HG03060 (cell line): Measurements from ENCODE around the gene SPRYD3.
"Not testable (repeated sequence)": the region's sequence is repeated elsewhere in the genome, so short reads cannot be mapped to it uniquely, and the experiment has no call there.

Experiments
- ATAC-seq: cut with Tn5 transposase; IDR thresholded peaks from one replicate; pipeline ENCODE4 v1.9.1; 2021; ENCODE audit warnings: low read depth, moderate number of reproducible peaks; ENCODE audit not compliant: unreplicated experiment

The SPRYD3 gene, protein sequence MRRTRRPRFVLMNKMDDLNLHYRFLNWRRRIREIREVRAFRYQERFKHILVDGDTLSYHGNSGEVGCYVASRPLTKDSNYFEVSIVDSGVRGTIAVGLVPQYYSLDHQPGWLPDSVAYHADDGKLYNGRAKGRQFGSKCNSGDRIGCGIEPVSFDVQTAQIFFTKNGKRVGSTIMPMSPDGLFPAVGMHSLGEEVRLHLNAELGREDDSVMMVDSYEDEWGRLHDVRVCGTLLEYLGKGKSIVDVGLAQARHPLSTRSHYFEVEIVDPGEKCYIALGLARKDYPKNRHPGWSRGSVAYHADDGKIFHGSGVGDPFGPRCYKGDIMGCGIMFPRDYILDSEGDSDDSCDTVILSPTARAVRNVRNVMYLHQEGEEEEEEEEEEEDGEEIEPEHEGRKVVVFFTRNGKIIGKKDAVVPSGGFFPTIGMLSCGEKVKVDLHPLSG

DNA sequence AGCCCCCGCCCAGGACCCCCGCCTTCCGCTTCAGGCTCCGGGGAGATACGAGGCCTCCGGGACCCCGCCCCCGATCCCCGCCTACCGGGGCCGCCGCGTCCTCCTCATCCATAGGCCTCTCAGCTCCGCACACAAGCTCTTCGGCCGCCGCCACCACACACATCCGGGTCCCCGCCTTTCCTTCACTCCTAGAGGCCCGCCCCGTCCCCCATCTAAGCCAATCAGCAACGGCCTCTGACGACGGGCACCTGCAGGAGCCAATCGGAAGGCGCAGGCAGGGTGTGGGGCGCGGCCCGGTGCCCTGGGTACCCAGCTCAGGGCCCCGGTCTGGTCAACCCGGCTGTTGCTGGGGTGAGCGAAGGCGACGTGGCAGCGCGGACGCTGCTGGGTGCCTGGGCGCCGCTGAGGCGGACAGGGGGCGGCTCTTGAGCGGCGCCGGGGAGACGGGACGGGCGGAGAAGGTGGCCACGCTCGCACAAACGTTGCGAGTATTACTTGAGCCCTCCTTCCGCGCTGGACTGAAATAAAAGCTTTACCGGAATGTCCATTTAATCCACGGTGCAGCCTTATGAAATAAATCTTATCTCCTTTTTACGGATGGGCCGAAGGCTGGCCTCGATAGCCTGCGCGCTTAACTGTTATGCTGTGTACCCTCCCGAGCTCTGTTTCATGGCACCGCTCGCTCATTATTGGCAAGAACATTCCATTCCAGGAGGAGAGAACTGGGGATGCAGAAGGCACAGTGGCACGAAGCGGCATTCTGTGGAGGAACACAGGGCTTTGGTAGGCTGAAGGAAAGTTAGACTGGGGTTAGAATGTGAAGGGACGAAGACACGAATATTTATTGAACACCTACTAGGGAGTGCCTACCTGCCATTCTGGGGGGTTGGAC lies at the start of gene SPRYD3:
Gene SPRYD3 (minus strand): TSS at position 165 of the 892 bp plus-strand sequence. CDS start 57 bp downstream, at position 108.
- peak; percentile 92 for ATAC-seq

DNA sequence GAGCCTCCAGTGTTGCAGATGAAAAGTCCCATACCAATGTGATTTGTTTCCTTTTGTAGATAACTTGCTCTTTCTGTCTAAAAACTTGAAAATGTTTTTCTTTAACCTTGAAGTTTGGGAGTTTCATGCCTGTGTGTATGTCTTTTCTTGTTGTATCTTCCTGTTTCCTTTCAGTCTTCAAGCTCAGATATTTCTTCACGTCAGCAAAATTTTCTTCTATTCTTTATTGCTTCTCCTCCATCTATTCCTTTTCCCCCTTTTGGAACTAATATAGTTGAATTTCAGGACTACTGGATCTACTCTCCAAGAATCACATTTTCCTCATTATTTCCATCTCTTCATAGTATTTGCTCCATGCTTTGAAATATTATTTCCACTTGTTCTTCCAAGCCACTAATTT lies 48.0 kb upstream of the SPRYD3 start:
- ATAC-seq, result no peak

DNA sequence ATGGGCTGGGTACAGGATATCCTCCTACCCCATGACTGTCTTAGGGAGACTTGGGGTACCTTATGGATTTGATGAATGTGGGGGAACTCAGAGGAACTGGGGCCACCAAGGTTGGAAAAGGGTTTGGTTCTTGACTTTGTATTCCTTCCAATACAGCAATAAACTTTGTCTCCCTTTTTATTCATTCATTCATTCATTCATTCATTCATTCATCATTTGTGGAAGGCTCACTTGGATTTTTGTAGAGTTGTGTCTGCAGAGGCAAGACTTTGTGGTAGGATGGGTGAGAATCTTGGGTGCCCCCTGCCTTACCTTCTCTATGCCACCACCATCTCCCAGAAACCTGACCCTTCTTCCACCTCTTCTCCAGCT lies 45.1 kb upstream of the SPRYD3 start:
- no peak for ATAC-seq

DNA sequence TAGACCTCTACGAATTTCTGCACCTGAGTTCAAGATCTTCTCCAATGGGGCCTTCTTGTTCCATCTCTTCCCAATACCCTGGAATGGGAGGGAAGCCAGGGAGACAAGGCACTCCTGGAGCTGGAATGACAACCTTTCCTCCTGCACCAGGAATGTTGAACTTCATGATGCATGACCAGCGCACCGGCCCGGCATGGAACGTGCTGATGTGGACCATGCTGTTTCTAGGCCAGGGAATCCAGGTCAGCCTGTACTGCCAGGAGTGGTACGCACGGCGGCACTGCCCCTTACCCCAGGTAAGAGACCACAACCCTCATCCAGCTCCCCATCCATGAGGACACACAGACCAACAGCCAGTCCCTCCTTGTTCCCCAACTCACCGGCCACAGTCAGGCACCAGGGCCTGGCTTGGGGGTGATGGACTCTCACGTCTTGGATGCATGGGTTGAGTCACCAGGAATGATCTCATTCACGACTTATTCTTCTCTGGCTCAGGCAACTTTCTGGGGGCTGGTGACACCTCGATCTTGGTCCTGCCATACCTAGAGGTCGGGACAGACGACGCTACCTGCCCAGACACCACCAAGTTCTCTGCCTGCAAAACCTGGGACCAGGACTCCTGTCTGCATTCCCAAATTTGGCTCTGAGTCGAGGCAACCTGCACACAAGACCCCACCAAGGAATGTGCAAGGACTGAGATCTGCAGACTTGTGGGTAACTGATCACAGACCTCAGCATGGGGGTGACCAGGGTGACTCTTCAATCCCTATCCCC lies 44.6 kb upstream of the SPRYD3 start:
- no peak for ATAC-seq

DNA sequence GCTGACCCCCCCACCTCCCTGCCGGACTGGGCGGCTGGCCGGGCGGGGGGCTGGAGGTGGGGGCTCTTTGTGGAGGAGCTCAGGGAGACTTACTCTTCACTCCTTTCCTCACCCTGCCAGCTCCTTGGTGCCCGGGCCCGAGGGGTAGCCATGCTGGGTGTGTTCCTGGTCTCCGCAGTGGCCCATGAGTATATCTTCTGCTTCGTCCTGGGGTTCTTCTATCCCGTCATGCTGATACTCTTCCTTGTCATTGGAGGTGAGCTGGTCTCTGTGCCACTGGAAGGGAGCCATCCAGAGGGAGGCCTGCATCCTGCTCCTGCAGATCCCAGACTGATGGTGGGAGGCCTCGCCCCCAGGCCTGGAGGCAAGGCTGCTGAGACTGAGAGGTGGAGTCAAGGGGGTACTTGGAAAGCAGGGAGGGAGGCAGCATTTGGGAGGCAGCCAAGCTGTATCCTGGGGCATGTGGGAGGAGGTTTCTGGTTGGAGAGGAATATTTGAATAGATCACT lies 43.8 kb upstream of the SPRYD3 start:
- no peak for ATAC-seq

DNA sequence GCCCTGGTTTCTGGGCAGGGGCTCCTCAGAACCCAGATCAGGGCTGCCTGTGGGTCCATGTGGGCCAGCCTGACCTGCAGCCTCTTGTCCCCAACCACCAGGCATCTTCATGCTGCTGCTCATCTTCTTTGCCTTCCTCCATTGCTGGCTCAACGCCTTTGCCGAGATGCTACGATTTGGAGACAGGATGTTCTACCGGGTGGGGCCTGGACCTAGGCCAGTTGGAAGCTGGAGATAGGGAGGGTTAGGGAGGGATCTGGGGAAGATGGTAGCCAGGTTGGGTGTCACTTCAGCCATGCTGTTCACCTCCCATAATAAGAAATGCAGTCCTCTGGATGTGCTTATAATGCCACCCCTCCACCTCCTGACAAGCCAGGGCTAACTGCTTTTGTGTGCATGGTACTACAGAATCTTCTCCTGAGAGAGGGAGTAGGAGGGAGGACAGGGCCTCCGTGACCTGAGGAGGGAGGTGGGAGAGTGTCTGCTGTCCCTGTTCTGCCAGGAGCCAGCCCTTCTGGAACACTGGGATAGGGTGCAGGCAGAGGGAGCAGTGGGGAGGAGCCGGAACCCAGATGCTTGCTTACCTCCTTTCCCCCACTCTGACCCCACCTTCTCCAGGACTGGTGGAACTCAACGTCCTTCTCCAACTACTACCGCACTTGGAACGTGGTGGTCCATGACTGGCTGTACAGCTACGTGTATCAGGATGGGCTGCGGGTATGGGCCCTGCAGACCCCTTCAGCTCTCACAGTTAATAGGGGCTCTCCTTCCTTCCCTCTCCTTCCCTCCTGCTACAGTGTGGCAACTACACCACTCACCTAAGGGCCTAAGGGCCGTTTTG lies 41.7 kb upstream of the SPRYD3 start:
- ATAC-seq, result no peak

DNA sequence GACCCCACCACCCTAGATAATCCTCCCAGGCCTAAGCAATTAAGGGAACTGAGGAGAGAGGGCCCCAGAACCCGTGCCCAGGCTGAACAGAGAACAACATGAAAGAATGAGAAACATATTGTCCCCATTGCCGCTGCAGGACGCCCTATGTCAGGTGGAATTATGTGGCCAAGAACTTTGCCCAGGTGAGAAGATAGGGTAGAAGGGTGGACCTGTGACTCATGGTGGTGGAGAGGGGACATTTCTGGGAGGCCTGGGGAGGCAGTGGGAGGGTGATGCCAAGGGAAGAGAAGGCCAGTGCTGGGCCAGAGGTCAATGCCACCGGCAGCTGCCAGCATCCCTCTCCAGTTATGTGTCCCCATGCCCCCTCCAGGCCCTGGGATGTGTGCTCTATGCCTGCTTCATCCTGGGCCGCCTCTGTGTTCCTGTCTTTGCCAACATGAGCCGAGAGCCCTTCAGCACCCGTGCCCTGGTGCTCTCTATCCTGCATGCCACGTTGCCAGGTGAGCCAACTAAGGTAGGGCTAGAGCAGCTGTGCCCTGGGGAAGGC lies 39.6 kb upstream of the SPRYD3 start:
- no peak for ATAC-seq

DNA sequence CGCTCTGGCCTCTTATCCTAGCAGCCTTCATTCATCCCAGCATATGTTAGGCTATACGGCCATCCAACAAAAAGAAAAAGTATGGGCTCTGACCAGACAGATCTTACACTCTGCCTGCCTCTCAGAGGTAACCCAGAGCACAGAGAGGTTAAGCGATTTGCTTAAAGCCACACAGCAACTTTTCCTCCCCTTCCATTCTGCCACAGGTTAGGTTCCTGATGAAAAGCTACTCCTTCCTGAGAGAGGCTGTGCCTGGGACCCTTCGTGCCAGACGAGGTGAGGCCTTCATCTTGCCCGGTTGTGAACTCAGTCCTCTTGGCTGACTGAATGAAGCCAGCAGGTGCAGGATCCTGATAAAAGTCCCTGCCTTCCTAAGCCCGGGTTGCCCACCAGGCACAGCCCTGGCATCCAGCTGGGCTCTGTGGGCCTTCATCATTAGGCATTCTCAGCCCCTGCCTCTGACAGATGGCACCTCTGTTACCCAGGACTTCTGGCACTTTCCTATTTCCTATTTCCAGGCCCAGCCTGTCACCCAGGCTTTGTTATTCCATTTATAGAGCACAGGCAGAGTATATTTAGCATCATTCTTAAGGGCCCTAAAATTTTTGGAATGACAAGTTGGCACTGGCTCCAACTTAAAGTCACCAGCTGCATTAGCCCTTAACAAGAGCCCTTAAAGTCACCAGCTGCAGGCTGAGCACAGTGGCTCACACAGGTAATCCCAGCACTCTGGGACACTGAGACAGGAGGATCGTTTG lies 36.9 kb upstream of the SPRYD3 start:
- no peak for ATAC-seq

DNA sequence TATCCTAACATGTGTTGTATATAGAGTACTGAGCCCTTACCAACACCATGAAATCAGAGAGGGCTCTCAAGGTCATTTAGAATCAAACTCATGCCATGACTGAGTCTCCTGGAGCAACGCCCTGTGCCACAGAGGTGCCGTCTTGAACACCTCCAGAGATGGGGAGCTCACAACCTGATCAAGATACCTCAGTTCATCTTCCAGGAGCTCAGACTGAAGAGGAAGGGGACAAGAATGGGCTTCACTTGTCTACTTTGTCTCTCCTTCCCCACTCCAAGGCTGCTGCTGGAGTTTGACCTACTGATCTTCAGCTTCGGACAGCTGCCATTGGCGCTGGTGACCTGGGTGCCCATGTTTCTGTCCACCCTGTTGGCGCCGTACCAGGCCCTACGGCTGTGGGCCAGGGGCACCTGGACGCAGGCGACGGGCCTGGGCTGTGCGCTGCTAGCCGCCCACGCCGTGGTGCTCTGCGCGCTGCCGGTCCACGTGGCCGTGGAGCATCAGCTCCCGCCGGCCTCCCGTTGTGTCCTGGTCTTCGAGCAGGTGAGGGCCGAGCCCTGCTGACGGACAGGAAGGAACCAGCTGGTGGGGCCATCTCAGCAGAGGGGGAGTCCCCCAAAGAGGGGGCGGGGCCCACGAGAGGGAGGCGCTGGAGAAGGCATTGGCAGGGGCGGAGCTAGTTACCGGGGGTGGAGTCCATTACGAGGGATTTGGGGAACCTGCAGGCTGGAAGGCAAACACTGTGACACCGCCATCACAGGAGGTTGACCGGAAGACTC lies 36.1 kb upstream of the SPRYD3 start:
- ATAC-seq, result no peak

DNA sequence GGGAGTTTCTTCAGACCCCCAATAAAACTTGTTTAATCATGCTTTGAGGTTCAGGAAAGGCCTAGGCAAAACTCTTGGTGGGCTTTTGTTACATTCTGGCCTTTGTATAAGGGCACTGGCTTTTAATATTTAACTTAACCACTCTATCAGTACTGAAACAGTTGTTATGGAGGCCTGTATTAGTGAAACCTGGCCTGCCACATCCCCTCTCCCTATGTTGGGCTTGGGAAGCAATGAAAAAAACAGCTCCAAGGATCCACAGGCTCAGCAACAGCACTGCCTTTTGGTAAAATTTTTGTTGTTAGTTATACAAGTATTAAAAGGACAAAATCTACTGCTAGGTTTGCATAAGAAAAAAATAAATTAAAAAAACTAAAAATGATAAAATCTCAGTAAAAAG lies 34.8 kb upstream of the SPRYD3 start:
- ATAC-seq, result no peak

DNA sequence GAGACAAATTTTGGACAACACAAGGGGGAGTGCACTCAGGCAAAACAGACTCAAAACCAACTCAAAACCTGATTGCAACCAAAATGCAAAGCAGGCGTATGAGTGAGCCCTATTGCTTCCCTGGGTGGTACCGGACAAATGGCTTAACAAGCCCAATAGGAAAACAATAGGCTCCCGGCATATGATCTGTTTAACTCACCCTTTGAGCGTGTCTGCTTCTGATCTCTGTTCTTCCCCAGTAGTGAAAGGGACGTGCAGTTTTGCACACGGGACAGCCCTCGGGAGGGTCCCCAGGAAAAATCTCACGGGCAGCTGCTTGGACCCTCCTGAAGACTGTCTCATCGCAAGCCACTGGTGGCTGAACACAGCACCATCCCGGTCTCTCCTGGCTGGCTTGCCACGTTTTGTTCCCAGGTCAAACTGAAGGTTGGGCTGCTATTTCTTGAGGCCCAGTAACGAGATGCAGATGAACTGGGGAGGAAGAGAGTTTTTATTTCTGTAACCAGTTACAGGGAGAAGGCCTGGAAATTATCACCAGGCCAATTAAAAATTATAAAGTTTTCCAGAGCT lies 34.0 kb upstream of the SPRYD3 start:
- ATAC-seq, result no peak

DNA sequence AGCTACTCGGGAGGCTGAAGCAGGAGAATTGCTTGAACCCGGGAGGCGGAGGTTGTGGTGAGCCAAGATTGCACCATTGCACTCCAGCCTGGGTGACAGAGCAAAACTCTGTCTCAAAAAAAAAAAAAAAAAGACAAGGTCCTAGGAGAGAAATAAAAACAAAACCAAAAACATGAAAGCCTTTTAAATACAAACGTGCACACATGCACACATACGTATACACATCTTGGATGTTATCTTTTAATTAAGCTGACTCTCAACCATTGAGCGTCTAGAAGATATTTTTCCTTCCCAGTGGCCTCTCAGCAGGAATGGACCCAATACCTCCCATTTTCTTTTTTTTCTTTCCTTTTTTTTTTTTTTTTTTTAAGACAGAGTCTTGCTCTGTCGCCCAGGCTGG lies 33.2 kb upstream of the SPRYD3 start:
- not testable (repeated sequence) for ATAC-seq

DNA sequence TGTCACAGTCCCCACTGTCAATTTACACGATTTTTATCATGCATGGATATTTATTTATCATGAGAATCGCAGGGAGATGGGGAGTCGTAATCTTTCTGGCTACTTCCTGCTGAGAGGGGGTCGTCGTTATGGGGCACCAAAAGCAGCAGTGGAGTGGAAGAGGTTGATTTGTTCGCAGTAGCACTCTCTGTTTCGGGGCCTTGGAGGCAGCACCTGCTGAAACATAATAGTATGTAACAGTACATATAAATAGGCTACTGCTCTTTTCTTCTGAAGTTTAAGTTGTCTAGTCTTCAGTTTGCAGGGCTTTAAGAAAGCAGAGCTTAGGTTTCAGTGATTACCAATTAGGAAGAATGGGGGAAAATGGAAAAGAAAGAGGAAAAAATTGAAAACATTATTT lies 27.9 kb upstream of the SPRYD3 start:
- no peak for ATAC-seq

DNA sequence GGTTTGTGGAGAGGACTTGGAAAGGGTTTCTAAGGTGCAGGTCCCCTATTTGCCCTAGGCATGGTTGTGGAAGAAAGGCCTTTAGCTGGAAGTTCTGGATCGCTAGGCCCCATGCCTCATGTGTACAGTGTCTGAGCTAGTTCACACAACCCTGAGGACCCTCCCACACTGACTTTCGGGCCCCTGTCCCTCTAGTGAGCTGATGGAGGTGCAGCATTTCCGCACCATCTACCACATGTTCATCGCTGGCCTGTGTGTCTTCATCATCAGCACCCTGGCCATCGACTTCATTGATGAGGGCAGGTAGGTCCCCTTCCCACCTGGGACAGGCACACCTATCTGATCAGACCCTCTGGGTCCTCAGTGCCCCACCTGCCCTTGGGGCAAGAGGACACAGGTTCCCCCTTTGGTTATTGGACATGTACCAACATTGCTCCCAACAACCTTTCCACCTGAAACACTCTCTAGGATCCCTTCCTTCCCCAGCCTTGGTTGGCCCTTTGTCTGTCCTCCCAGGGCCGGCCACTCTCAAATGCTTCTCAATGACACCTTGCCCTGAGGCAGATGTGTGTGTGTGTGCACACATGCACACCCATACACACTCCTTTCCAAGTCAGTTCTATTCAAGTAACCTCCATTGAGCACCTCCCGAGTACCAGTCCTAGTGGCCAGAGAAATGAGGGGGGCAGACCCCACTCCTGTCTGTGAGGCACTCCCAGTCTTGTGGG lies 26.7 kb upstream of the SPRYD3 start:
- no peak for ATAC-seq

DNA sequence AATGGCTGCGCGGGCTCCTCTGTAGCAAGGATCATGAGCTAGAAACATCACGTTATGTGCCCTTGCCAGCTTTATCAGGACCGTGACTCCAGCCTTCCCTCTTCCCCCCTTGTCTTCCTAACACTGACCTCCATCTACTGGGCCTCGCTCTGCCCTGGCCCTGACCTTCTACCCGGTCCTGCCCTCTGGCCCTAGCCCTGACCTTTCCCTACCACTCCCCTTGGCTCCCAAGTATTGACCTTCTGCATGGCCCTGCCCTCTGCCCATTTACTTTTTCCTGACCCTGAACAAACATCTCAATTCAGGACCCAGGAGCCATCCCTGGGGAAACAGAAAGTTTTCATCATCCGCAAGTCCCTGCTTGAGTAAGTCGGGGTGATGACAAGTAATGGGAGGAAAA lies 26.1 kb upstream of the SPRYD3 start:
- ATAC-seq, result no peak

DNA sequence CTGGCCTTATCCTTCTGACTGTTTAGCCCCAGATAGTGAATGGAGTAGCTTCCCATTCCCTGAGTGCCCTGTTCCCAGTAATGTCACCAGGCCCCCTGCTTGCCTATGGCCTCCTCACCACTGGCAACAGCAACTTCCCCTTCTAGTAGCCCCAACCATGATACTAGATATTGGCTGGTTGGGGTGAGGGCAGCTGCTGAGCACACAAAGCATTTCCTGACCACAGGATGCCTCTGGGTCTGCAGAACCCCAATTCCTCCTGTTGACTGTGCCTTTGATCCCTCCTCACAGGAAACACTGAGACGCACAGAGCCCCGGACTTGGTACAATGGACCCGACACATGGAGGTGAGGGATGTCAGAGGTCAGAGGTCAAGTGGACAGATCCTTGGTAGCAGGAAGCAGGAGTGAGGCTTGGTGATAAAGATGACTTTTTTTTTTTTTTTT lies 24.7 kb upstream of the SPRYD3 start:
- ATAC-seq, result no peak
